MM.1S (cell line): ENCODE data around the gene UNC13C.

Source experiments
- DNase-seq: peaks from one replicate; pipeline ENCODE4 v3.0.0-alpha.2; 2015
- H2AFZ ChIP-seq: fragments of 300-600 bp; sonication (generic); 2 replicates; pipeline ENCODE4 v1.6.0; 2016; ENCODE audit warnings: antibody characterized with exemption, low read length
- H3F3A ChIP-seq: fragments of 300-600 bp; sonication (generic); 2 replicates; pipeline ENCODE4 v1.6.1; 2016; ENCODE audit warnings: mild to moderate bottlenecking, antibody characterized with exemption, low read length, moderate library complexity, mixed read lengths; ENCODE audit not compliant: insufficient read depth
- H3K27ac ChIP-seq: fragments of 300-600 bp; sonication (generic); 2 replicates; pipeline ENCODE4 v1.5.1; 2016; ENCODE audit warnings: mild to moderate bottlenecking, low read length
- H3K27me3 ChIP-seq: fragments of 300-600 bp; sonication (generic); replicated peaks from 2 replicates; pipeline ENCODE4 v1.6.0; 2016; ENCODE audit warnings: low read length; ENCODE audit not compliant: insufficient read depth
- H3K36me3 ChIP-seq: fragments of 300-600 bp; sonication (generic); replicated peaks from 2 replicates; pipeline ENCODE4 v1.6.1; 2016; ENCODE audit warnings: mild to moderate bottlenecking, low read length, mixed read lengths; ENCODE audit not compliant: insufficient read depth
- H3K4me1 ChIP-seq: fragments of 300-600 bp; sonication (generic); 2 replicates; pipeline ENCODE4 v1.6.1; 2016; ENCODE audit warnings: low read length, mixed read lengths
- H3K4me2 ChIP-seq: fragments of 300-600 bp; sonication (generic); 2 replicates; pipeline ENCODE4 v1.6.0; 2016; ENCODE audit warnings: low read depth, low read length
- H3K4me3 ChIP-seq: fragments of 300-600 bp; sonication (generic); 2 replicates; pipeline ENCODE4 v1.5.1; 2016; ENCODE audit warnings: low read length, mixed read lengths
- H3K79me2 ChIP-seq: fragments of 300-600 bp; sonication (generic); 2 replicates; pipeline ENCODE4 v1.6.1; 2016; ENCODE audit warnings: mixed run types, low read length, mixed read lengths
- H3K9ac ChIP-seq: fragments of 300-600 bp; sonication (generic); 2 replicates; pipeline ENCODE4 v1.6.1; 2016; ENCODE audit warnings: low read length, mixed read lengths
- H3K9me2 ChIP-seq: fragments of 300-600 bp; sonication (generic); replicated peaks from 2 replicates; pipeline ENCODE4 v1.6.1; 2016; ENCODE audit warnings: mild to moderate bottlenecking, low read length, mixed read lengths; ENCODE audit not compliant: insufficient read depth
- H3K9me3 ChIP-seq: fragments of 300-600 bp; sonication (generic); replicated peaks from 2 replicates; pipeline ENCODE4 v1.6.1; 2016; ENCODE audit warnings: mild to moderate bottlenecking, low read length, mixed read lengths; ENCODE audit not compliant: insufficient read depth
- H4K20me1 ChIP-seq: fragments of 300-600 bp; sonication (generic); 2 replicates; pipeline ENCODE4 v1.6.1; 2016; ENCODE audit warnings: mild to moderate bottlenecking, low read length, moderate library complexity, mixed read lengths; ENCODE audit not compliant: insufficient read depth
- EZH2 ChIP-seq: fragments of 300-600 bp; sonication (generic); optimal IDR thresholded peaks from 2 replicates; pipeline ENCODE3; 2017; ENCODE audit warnings: low read depth, mild to moderate bottlenecking, antibody characterized with exemption, low read length, mixed read lengths
- EZH2phosphoT487 ChIP-seq: fragments of 300-600 bp; sonication (generic); IDR thresholded peaks from 2 replicates; pipeline ENCODE4 v1.6.1; 2018; ENCODE audit warnings: antibody characterized with exemption, low read length
- TF ChIP-seq, protein P1 (sequence below): fragments of 300-600 bp; sonication (generic); IDR thresholded peaks from 2 replicates; pipeline ENCODE4 v1.5.1; 2016; ENCODE audit warnings: antibody characterized with exemption, low read length, mixed read lengths

UNC13C gene

GRCh38 chr15:54307926-54308325, 329.7 kb downstream of the UNC13C start:
- no peak overlapping the region for H3K4me2 ChIP-seq
- no peaks in the 10 kb centered on the region for H3F3A ChIP-seq
- H3K9me3 ChIP-seq, result no peaks in the 10 kb centered on the region
- H3K27ac ChIP-seq, result no peak overlapping the region
- no peaks in the 10 kb centered on the region for H3K36me3 ChIP-seq
- no peaks in the 10 kb centered on the region for H3K79me2 ChIP-seq
- no peaks in the 10 kb centered on the region for H3K9me2 ChIP-seq
- no peak overlapping the region for H3K4me3 ChIP-seq
- H3K4me1 ChIP-seq, result no peaks in the 10 kb centered on the region
- no peaks in the 10 kb centered on the region for H4K20me1 ChIP-seq
- no peak overlapping the region for H3K9ac ChIP-seq
- DNase-seq, result no peak
- no peaks in the 10 kb centered on the region for H3K27me3 ChIP-seq
- H2AFZ ChIP-seq, result no peak overlapping the region
- no peak for TF ChIP-seq EZH2

DNA sequence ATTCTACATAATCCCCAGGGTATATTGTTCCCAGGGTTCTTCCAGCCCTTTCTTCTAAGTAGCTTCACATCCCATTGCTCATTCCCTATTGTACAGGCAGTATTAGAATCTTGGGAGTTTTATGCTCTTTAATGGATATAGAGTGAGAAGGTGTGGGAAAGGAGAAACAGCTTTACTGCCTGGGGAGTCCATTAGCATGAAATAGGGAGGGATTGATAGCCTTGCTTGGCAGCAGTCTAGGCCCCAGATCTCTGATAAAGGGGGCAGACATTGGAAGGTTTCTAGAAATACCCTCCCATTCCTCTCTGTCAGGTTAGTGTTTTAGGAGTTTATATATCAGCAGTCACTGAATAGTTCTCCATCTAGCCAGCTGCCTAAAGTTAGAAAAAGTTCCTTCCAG, 334.3 kb downstream of the UNC13C start:
- Histone ChIP-seq H3K9me3 (no peaks in the 10 kb centered on the region), H3K4me2 (no peak overlapping the region), H3K9ac (no peak overlapping the region), H3K27me3 (no peaks in the 10 kb centered on the region), H4K20me1 (no peaks in the 10 kb centered on the region), H3F3A (no peaks in the 10 kb centered on the region), H2AFZ (no peak overlapping the region), H3K4me3 (no peak overlapping the region), H3K4me1 (no peaks in the 10 kb centered on the region), H3K9me2 (no peaks in the 10 kb centered on the region), H3K79me2 (no peaks in the 10 kb centered on the region), H3K27ac (no peak overlapping the region), H3K36me3 (no peaks in the 10 kb centered on the region)
- TF ChIP-seq, protein P1, sequence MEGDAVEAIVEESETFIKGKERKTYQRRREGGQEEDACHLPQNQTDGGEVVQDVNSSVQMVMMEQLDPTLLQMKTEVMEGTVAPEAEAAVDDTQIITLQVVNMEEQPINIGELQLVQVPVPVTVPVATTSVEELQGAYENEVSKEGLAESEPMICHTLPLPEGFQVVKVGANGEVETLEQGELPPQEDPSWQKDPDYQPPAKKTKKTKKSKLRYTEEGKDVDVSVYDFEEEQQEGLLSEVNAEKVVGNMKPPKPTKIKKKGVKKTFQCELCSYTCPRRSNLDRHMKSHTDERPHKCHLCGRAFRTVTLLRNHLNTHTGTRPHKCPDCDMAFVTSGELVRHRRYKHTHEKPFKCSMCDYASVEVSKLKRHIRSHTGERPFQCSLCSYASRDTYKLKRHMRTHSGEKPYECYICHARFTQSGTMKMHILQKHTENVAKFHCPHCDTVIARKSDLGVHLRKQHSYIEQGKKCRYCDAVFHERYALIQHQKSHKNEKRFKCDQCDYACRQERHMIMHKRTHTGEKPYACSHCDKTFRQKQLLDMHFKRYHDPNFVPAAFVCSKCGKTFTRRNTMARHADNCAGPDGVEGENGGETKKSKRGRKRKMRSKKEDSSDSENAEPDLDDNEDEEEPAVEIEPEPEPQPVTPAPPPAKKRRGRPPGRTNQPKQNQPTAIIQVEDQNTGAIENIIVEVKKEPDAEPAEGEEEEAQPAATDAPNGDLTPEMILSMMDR, result no peak
- no peak for TF ChIP-seq EZH2
- no peak for TF ChIP-seq EZH2phosphoT487
- DNase-seq, result no peak

DNA sequence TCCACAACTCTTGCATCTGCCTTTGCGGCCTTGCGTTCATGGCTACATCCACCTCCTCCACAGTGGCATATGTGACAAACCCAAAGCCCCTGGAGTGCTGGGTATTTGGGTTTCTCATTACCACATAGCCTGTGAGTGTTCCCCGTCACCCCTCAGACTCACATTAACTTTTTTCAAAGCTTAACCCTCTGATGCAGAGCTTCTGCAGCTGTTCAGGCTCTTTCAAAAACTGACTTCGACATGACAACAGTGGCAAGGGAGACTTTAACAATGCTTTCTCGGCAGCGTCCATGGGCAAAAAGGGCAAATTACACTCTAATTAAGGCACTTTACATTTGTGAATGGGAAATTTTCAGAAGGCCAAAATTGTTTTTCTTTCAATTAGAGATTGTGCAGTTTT, 343.2 kb downstream of the UNC13C start:
- no peak for DNase-seq
- Histone ChIP-seq H4K20me1 (no peaks in the 10 kb centered on the region), H3K4me2 (no peak overlapping the region), H3K27me3 (no peaks in the 10 kb centered on the region), H3K9me3 (no peaks in the 10 kb centered on the region), H3K36me3 (no peaks in the 10 kb centered on the region), H3K9me2 (no peaks in the 10 kb centered on the region), H3F3A (no peaks in the 10 kb centered on the region), H2AFZ (no peak overlapping the region), H3K9ac (no peak overlapping the region), H3K79me2 (no peaks in the 10 kb centered on the region), H3K27ac (no peak overlapping the region), H3K4me1 (no peaks in the 10 kb centered on the region), H3K4me3 (no peak overlapping the region)
- TF ChIP-seq, protein P1, result no peak
- TF ChIP-seq EZH2 (no peak), EZH2phosphoT487 (no peak)

DNA sequence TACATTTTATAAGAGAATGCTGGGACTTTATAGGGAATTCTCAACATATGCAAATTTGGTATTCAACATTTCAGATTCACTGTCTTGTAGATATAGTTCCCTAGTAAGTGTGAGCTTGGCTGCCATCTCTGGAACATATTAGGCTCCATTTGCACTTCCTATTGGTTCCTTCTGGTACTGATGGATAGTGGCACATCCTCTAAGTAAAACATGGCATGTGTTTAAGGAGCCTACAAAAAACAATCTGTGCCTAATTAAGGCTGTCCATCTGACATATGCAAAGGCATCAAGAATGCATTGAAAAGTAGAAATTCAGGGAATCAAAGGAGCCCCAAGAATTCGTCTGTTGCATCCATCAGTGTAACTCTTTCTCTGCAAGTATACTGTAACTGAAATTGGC, 344.1 kb downstream of the UNC13C start:
- Histone ChIP-seq H3F3A (no peaks in the 10 kb centered on the region), H3K9me2 (no peaks in the 10 kb centered on the region), H2AFZ (no peak overlapping the region), H3K27me3 (no peaks in the 10 kb centered on the region), H3K9me3 (no peaks in the 10 kb centered on the region), H3K4me2 (no peak overlapping the region), H3K27ac (no peak overlapping the region), H4K20me1 (no peaks in the 10 kb centered on the region), H3K79me2 (no peaks in the 10 kb centered on the region), H3K4me3 (no peak overlapping the region), H3K9ac (no peak overlapping the region), H3K36me3 (no peaks in the 10 kb centered on the region), H3K4me1 (no peaks in the 10 kb centered on the region)
- DNase-seq, result no peak
- TF ChIP-seq EZH2 (no peak), EZH2phosphoT487 (no peak)
- TF ChIP-seq, protein P1, result no peak
